HepG2 (cell line): ENCODE data around the gene ZKSCAN1. TPM values are rescaled to one million over a fixed set of nuclear protein-coding genes. Genes with fewer than 3 reads are reported as not detected.

Source experiments
- CHCHD3 ChIP-seq: sonication (generic); formaldehyde crosslinking; IDR thresholded peaks from 2 replicates; pipeline ENCODE4 v1.8.0; 2022; ENCODE audit warnings: mild to moderate bottlenecking, missing genetic modification reagents, moderate library complexity
- GFI1 ChIP-seq: sonication (generic); formaldehyde crosslinking; IDR thresholded peaks from 2 replicates; pipeline ENCODE4 v1.5.0; 2020; ENCODE audit warnings: missing genetic modification reagents, mild to moderate bottlenecking, borderline replicate concordance
- HNRNPL ChIP-seq: fragments of 200-400 bp; formaldehyde crosslinking; IDR thresholded peaks from 2 replicates; pipeline ENCODE4 v1.6.1; 2017; ENCODE audit warnings: mild to moderate bottlenecking, low read depth, low read length
- SALL1 ChIP-seq: sonication (generic); formaldehyde crosslinking; IDR thresholded peaks from 2 replicates; pipeline ENCODE4 v1.8.0; 2022; ENCODE audit warnings: mild to moderate bottlenecking, missing genetic modification reagents
- SMARCC2 ChIP-seq: fragments of 450-650 bp; IDR thresholded peaks from 2 replicates; pipeline ENCODE4 v1.6.1; 2017; ENCODE audit warnings: antibody characterized with exemption, mild to moderate bottlenecking
- SUZ12 ChIP-seq: fragments of 150-350 bp; IDR thresholded peaks from 2 replicates; pipeline ENCODE4 v1.6.1; 2014; ENCODE audit warnings: low read depth, low read length
- ZBTB38 ChIP-seq: sonication (generic); formaldehyde crosslinking; IDR thresholded peaks from 2 replicates; pipeline ENCODE4 v1.5.1; 2020; ENCODE audit warnings: mild to moderate bottlenecking, missing genetic modification reagents
- ZNF263 ChIP-seq: sonication (generic); formaldehyde crosslinking; IDR thresholded peaks from 2 replicates; pipeline ENCODE4 v1.4.0; 2020; ENCODE audit warnings: missing genetic modification reagents
- ZNF354B ChIP-seq: sonication (generic); formaldehyde crosslinking; IDR thresholded peaks from 2 replicates; pipeline ENCODE4 v1.8.0; 2022; ENCODE audit warnings: mild to moderate bottlenecking, missing genetic modification reagents
- ZNF512 ChIP-seq: sonication (generic); formaldehyde crosslinking; IDR thresholded peaks from 2 replicates; pipeline ENCODE4 v1.4.0; 2020; ENCODE audit warnings: mild to moderate bottlenecking, missing genetic modification reagents
- ZNF530 ChIP-seq: sonication (generic); formaldehyde crosslinking; IDR thresholded peaks from 2 replicates; pipeline ENCODE4 v1.5.0; 2020; ENCODE audit warnings: low read depth, mild to moderate bottlenecking, missing genetic modification reagents
- ZNF557 ChIP-seq: sonication (generic); formaldehyde crosslinking; IDR thresholded peaks from 2 replicates; pipeline ENCODE4 v1.4.0; 2020; ENCODE audit warnings: missing genetic modification reagents
- ZNF619 ChIP-seq: sonication (generic); formaldehyde crosslinking; IDR thresholded peaks from 2 replicates; pipeline ENCODE4 v1.4.0; 2020; ENCODE audit warnings: mild to moderate bottlenecking, missing genetic modification reagents
- ZSCAN21 ChIP-seq: sonication (generic); formaldehyde crosslinking; IDR thresholded peaks from 2 replicates; pipeline ENCODE4 v1.8.0; 2022; ENCODE audit warnings: mild to moderate bottlenecking, missing genetic modification reagents, moderate library complexity, borderline replicate concordance
- polyA plus RNA-seq, 8 experiments: library from polyadenylated mRNA; depleted of rRNA in 3 of 8; stranded (reverse) in 7 of 8; unstranded in 1 of 8; fragments of >200 nt; fragmentation: Illumina TruSeq in 4 of 8; extraction: Trizol in 4 of 8; gene quantifications; 2 replicates each; pipeline versions ENCODE4 v1.2.1 to v1.2.3, GENCODE V29; 2011 to 2016; ENCODE audit warnings: low read depth in 4 of 8, missing spikeins in 1 of 8, mixed read lengths in 1 of 8; ENCODE audit not compliant: insufficient read depth in 1 of 8
- total RNA-seq, 5 experiments: library from RNA; depleted of rRNA; stranded (reverse); fragments of >200 nt; fragmentation: Illumina TruSeq; extraction: Trizol; gene quantifications; 2 replicates each; pipeline ENCODE4 v1.2.3, GENCODE V29; 2016; ENCODE audit warnings: low read depth in 1 of 5
- TF ChIP-seq, protein P1 (sequence below): IDR thresholded peaks from 2 replicates; pipeline ENCODE4 v1.6.1; 2018; ENCODE audit warnings: missing genetic modification reagents
- TF ChIP-seq, protein P2 (sequence below): sonication (generic); formaldehyde crosslinking; IDR thresholded peaks from 2 replicates; pipeline ENCODE4 v1.8.1; 2023; ENCODE audit warnings: mild to moderate bottlenecking, missing genetic modification reagents
- TF ChIP-seq, protein P3 (sequence below): sonication (generic); formaldehyde crosslinking; IDR thresholded peaks from 2 replicates; pipeline ENCODE4 v1.9.0; 2021; ENCODE audit warnings: mild to moderate bottlenecking, missing genetic modification reagents
- TF ChIP-seq, protein P4 (sequence below): sonication (generic); formaldehyde crosslinking; IDR thresholded peaks from 2 replicates; pipeline ENCODE4 v1.8.0; 2022; ENCODE audit warnings: mild to moderate bottlenecking, missing genetic modification reagents, moderate library complexity

Gene ZKSCAN1
- total and polyA plus RNA-seq, 2 of the 13 experiments (the other 11 are each of a cell fraction or from before 2014, with no cell fraction given) = 46.4 to 60.6 TPM

DNA sequence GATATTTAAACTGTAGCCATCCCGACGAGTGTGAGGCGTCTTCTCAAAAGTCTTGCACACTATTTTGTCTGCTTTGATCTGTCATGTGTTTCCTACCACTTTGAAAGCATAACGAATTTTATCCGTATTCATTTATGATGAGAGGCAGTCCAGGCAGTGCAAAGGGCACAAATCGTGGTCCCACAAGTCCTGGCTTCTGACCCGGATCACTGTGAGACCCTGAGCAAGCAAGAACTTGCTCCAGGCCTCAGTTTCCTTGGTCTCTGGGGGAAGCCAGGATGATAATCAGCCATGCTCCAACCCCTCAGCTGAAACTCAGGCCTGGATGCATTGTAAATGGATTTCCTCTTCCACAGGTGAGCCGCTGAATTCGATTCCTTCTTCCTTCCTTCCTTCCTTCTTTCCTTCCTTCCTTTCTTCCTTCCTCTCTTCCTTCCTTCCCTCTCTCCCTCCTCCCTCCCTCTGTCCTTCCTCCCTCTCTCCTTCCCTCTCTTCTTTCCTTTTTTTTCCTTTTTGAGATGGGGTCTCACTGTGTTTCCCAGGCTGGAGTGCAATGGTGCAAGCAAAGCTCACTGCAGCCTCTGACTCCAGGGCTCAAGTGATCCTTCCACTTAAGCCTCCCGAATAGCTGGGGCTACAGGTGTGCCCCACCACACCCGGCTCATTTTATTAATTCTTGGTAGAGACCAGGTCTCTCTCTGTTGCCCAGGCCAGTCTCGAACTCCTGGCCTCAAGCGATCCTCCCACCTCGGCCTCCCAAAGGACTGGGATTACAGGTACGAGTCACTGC is 18.4 kb upstream of the ZKSCAN1 start (continued):
- TF ChIP-seq ZNF530 (CRISPR knock-in tag) = no peak
- TF ChIP-seq, protein P1, sequence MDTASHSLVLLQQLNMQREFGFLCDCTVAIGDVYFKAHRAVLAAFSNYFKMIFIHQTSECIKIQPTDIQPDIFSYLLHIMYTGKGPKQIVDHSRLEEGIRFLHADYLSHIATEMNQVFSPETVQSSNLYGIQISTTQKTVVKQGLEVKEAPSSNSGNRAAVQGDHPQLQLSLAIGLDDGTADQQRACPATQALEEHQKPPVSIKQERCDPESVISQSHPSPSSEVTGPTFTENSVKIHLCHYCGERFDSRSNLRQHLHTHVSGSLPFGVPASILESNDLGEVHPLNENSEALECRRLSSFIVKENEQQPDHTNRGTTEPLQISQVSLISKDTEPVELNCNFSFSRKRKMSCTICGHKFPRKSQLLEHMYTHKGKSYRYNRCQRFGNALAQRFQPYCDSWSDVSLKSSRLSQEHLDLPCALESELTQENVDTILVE = no peak
- no peak for TF ChIP-seq ZSCAN21
- TF ChIP-seq GFI1 = no peak
- no peak for TF ChIP-seq ZNF619 (CRISPR knock-in tag)
- TF ChIP-seq ZNF512 (CRISPR knock-in tag) = peak; percentile 99
- TF ChIP-seq, protein P2, sequence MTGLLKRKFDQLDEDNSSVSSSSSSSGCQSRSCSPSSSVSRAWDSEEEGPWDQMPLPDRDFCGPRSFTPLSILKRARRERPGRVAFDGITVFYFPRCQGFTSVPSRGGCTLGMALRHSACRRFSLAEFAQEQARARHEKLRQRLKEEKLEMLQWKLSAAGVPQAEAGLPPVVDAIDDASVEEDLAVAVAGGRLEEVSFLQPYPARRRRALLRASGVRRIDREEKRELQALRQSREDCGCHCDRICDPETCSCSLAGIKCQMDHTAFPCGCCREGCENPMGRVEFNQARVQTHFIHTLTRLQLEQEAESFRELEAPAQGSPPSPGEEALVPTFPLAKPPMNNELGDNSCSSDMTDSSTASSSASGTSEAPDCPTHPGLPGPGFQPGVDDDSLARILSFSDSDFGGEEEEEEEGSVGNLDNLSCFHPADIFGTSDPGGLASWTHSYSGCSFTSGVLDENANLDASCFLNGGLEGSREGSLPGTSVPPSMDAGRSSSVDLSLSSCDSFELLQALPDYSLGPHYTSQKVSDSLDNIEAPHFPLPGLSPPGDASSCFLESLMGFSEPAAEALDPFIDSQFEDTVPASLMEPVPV (CRISPR knock-in tag) = no peak
- TF ChIP-seq SALL1 (CRISPR knock-in tag) = 0 out of 2 replicates have a peak, but pooled peaks have one; percentile 33
- TF ChIP-seq ZNF263 (CRISPR knock-in tag) = no peak
- TF ChIP-seq SMARCC2 = no peak
- TF ChIP-seq, protein P3, sequence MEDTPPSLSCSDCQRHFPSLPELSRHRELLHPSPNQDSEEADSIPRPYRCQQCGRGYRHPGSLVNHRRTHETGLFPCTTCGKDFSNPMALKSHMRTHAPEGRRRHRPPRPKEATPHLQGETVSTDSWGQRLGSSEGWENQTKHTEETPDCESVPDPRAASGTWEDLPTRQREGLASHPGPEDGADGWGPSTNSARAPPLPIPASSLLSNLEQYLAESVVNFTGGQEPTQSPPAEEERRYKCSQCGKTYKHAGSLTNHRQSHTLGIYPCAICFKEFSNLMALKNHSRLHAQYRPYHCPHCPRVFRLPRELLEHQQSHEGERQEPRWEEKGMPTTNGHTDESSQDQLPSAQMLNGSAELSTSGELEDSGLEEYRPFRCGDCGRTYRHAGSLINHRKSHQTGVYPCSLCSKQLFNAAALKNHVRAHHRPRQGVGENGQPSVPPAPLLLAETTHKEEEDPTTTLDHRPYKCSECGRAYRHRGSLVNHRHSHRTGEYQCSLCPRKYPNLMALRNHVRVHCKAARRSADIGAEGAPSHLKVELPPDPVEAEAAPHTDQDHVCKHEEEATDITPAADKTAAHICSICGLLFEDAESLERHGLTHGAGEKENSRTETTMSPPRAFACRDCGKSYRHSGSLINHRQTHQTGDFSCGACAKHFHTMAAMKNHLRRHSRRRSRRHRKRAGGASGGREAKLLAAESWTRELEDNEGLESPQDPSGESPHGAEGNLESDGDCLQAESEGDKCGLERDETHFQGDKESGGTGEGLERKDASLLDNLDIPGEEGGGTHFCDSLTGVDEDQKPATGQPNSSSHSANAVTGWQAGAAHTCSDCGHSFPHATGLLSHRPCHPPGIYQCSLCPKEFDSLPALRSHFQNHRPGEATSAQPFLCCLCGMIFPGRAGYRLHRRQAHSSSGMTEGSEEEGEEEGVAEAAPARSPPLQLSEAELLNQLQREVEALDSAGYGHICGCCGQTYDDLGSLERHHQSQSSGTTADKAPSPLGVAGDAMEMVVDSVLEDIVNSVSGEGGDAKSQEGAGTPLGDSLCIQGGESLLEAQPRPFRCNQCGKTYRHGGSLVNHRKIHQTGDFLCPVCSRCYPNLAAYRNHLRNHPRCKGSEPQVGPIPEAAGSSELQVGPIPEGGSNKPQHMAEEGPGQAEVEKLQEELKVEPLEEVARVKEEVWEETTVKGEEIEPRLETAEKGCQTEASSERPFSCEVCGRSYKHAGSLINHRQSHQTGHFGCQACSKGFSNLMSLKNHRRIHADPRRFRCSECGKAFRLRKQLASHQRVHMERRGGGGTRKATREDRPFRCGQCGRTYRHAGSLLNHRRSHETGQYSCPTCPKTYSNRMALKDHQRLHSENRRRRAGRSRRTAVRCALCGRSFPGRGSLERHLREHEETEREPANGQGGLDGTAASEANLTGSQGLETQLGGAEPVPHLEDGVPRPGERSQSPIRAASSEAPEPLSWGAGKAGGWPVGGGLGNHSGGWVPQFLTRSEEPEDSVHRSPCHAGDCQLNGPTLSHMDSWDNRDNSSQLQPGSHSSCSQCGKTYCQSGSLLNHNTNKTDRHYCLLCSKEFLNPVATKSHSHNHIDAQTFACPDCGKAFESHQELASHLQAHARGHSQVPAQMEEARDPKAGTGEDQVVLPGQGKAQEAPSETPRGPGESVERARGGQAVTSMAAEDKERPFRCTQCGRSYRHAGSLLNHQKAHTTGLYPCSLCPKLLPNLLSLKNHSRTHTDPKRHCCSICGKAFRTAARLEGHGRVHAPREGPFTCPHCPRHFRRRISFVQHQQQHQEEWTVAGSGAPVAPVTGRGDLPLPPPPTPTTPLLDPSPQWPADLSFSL (CRISPR knock-in tag) = no peak
- TF ChIP-seq HNRNPL = no peak
- TF ChIP-seq SUZ12 = no peak
- TF ChIP-seq ZBTB38 (CRISPR knock-in tag) = peak; percentile 94
- TF ChIP-seq CHCHD3 (CRISPR knock-in tag) = no peak
- TF ChIP-seq ZNF354B (CRISPR knock-in tag) = 0 out of 2 replicates have a peak, but pooled peaks have one; percentile 71
- TF ChIP-seq, protein P4, sequence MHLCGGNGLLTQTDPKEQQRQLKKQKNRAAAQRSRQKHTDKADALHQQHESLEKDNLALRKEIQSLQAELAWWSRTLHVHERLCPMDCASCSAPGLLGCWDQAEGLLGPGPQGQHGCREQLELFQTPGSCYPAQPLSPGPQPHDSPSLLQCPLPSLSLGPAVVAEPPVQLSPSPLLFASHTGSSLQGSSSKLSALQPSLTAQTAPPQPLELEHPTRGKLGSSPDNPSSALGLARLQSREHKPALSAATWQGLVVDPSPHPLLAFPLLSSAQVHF (CRISPR knock-in tag) = 0 out of 2 replicates have a peak, but pooled peaks have one; percentile 42
- TF ChIP-seq ZNF557 (CRISPR knock-in tag) = no peak
